Chondrocyte (in vitro differentiated cells): Measurements from ENCODE around the gene ARHGDIA. TPM values are rescaled to one million over a fixed set of nuclear protein-coding genes. Genes with fewer than 3 reads are reported as not detected.
A peak's percentile ranks its signal among the peaks of the same experiment; 100 is the strongest.

Source experiments
- DNase-seq: peaks from one replicate; pipeline ENCODE4 v3.0.0; 2021; ENCODE audit warnings: mixed read lengths, low spot score
- H3K27ac Mint-ChIP-seq: one replicate; pipeline ENCODE4 v1.8.0; 2021; ENCODE audit warnings: mild to moderate bottlenecking, moderate library complexity, mixed read lengths; ENCODE audit not compliant: unreplicated experiment
- H3K27me3 Mint-ChIP-seq: 2 replicates; pipeline ENCODE4 v1.8.0; 2021; ENCODE audit warnings: low read depth, mixed read lengths
- H3K36me3 Mint-ChIP-seq: 2 replicates; pipeline ENCODE4 v1.8.0; 2021; ENCODE audit warnings: low read depth, mixed read lengths
- H3K4me1 Mint-ChIP-seq: 2 replicates; pipeline ENCODE4 v1.8.0; 2021; ENCODE audit warnings: low read depth, mild to moderate bottlenecking, mixed read lengths
- H3K4me3 Mint-ChIP-seq: one replicate; pipeline ENCODE4 v1.8.0; 2021; ENCODE audit warnings: mild to moderate bottlenecking, moderate library complexity, mixed read lengths; ENCODE audit not compliant: unreplicated experiment
- H3K9me3 Mint-ChIP-seq: 2 replicates; pipeline ENCODE4 v1.8.0; 2021; ENCODE audit warnings: low read depth, mixed read lengths
- total RNA-seq: library from RNA; stranded (reverse); gene quantifications from 3 replicates; pipeline ENCODE4 v1.2.1, GENCODE V29; 2021
- TF ChIP-seq, protein P1 (sequence below): fragments of 200-600 bp; sonication (generic); IDR thresholded peaks from 2 replicates; pipeline ENCODE4 v1.5.0; 2021; ENCODE audit warnings: antibody characterized with exemption, mild to moderate bottlenecking, moderate library complexity

ARHGDIA gene
- total RNA-seq, 1 donor from 2014 or later = 481 TPM

DNA sequence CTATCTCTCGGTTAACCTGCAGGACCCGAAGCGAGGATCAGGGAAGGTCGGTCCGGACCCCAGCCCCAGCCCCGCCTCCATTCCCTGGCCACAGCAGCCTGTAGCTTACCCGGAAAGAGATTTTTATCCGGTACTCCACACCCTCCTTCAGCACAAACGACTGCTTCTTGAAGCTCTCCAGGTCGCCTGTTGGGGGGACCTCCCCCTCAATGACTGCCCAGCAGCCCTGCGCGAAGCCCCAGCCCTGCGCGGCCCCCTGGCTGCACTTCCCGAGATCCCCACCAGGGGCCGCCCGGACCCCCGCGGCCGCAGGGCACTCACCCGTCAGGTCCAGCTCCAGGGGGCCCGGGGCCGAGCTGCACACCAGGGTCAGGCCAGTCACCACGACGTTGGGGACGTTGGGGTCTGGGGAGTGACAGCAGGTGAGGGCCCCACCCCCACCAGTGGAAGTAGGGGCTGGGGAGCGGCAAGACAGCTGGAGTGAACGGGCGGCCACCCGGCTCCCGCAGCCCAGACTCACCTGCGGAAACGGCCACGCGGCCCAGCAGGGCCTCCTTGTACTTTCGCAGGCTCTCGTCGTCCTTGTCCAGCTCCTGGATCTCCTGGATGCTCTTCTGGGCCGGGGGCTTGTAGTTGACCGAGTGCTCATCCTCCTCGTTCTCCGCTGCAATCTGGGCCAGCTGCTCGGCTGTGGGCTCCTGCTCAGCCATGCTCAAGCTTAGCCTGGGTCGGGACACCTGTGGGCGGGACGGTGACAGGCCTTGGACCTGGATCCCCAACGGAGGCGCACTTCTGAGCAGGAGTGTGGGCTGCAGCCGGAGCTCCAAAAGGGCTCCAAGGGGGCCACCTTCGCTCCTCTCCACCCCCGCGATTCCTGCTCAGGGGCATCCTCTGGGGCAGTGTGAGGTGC is 1.7 kb downstream of the ARHGDIA start:
- peak overlapping the region; percentile 81 for H3K4me3 Mint-ChIP-seq
- peaks cover 2% of the 10 kb centered on the region for H3K36me3 Mint-ChIP-seq
- no peaks in the 10 kb centered on the region for H3K9me3 Mint-ChIP-seq
- H3K27ac Mint-ChIP-seq = peak overlapping the region; percentile 94
- H3K4me1 Mint-ChIP-seq = peaks cover 60% of the 10 kb centered on the region
- TF ChIP-seq, protein P1, sequence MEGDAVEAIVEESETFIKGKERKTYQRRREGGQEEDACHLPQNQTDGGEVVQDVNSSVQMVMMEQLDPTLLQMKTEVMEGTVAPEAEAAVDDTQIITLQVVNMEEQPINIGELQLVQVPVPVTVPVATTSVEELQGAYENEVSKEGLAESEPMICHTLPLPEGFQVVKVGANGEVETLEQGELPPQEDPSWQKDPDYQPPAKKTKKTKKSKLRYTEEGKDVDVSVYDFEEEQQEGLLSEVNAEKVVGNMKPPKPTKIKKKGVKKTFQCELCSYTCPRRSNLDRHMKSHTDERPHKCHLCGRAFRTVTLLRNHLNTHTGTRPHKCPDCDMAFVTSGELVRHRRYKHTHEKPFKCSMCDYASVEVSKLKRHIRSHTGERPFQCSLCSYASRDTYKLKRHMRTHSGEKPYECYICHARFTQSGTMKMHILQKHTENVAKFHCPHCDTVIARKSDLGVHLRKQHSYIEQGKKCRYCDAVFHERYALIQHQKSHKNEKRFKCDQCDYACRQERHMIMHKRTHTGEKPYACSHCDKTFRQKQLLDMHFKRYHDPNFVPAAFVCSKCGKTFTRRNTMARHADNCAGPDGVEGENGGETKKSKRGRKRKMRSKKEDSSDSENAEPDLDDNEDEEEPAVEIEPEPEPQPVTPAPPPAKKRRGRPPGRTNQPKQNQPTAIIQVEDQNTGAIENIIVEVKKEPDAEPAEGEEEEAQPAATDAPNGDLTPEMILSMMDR = peak; percentile 92
- no peak for DNase-seq
- H3K27me3 Mint-ChIP-seq = no peaks in the 10 kb centered on the region

DNA sequence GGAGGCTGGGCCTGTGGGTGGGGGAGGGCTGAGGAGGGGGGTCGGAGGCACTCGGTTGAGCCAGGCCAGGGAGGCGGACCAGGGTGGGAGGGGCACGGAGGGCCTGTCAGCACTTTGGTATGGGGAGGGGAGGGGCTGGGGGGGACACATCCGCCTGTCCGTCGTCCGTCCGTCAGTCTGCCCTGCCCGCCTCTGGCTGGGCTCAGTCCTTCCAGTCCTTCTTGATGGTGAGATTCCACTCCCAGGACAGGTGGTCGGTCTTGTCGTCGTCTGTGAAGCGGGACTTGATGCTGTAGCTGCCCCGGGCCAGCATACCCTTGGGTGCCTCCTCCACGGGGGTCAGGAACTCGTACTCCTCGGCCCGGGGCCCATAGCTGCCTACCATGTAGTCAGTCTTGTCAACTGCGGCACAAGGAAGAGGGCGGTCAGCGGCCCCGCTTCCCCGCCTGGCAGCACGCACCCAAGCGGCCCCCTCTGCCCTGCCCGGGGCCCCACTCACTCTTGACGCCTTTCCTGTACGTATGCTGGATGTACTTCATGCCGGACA is 2.4 kb downstream of the ARHGDIA start:
- peaks cover 66% of the 10 kb centered on the region for H3K4me1 Mint-ChIP-seq
- peak overlapping the region; percentile 94 for H3K27ac Mint-ChIP-seq
- TF ChIP-seq, protein P1 = no peak
- H3K36me3 Mint-ChIP-seq = peaks cover 2% of the 10 kb centered on the region
- DNase-seq = peak; percentile 92
- no peaks in the 10 kb centered on the region for H3K9me3 Mint-ChIP-seq
- no peaks in the 10 kb centered on the region for H3K27me3 Mint-ChIP-seq
- H3K4me3 Mint-ChIP-seq = peak overlapping the region; percentile 81

DNA sequence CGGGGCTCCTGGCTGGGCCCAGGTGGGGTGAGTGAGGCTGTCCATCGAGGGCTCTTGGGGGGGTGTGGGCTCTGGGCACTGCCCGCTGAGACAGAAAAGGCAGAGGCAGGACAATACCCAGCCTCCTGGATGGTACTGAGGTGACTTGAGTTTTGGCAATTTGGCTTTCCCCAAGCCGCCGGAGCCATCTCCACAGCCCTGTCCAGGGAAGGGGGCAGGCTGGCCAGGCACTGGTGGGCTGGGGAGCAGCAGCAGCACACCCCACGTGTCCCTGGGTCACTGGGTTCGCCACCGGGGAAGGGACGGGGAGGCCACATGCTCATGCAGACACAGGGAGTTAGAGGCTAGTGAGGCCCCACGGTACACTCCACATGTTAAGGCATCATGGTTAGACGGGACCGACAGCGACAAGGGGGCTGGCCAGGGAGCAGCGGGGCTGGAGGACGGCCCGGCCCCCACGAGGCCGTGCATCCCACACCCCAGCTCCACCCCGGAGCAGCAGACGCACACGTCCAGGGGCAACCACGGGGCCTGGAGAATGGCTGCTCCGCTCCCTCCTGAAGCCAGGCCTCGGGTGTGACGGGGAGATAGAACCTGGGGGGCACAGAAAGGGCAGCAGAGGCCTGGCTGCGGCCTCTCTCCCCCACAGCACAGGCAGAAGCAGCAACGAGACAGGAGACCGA is 3.0 kb downstream of the ARHGDIA start:
- H3K4me3 Mint-ChIP-seq = no peak overlapping the region
- no peaks in the 10 kb centered on the region for H3K9me3 Mint-ChIP-seq
- H3K4me1 Mint-ChIP-seq = peaks cover 72% of the 10 kb centered on the region
- DNase-seq = no peak
- no peaks in the 10 kb centered on the region for H3K27me3 Mint-ChIP-seq
- H3K36me3 Mint-ChIP-seq = peaks cover 2% of the 10 kb centered on the region
- TF ChIP-seq, protein P1 = no peak
- H3K27ac Mint-ChIP-seq = peak overlapping the region; percentile 94

DNA sequence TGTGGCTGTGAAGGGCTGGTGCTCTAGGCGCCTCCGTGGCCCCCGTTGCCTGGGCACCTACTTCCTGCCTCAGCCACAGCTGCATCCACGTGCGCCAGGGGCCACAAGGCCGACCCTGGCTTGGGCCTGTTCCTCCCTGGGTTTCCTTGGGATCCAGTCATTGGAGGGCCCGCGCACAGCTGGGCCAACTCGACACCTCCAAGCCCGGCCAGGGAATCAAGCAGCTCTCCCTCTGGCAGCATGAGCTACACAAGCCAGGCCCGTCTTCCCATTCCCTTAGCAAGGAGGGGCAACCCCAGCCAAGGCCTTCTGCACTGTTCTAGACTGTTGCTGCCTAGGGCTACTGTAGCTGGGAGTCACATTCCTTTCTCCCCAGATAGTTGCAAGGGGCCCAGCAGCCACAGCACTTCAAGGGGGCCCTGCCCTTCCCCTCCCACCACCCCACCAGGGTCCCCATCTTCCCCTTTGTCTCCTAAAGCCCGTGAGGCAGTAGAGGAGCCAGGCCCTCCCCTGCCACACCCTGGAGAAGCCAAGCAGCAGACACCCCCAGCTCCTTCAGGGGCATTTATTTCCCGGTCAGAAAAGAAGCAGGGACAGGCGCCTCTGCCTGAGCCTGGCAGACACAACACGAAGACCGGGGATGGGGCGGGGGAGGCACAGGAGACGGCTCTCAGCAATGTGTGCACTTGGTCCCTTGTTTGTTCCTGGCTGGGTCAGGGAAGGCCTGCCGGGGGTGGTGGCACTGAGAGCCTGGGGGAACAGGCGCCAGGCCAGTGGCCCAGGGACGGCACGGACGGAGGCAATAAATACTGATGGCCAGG is 3.8 kb downstream of the ARHGDIA start:
- H3K27me3 Mint-ChIP-seq = no peaks in the 10 kb centered on the region
- TF ChIP-seq, protein P1 = no peak

More for the DNA sequence above, 3.8 kb downstream of the ARHGDIA start:
- DNase-seq = no peak
- H3K9me3 Mint-ChIP-seq = no peaks in the 10 kb centered on the region
- H3K4me1 Mint-ChIP-seq = peaks cover 73% of the 10 kb centered on the region
- peaks cover 6% of the 10 kb centered on the region for H3K36me3 Mint-ChIP-seq
- H3K4me3 Mint-ChIP-seq = no peak overlapping the region
- H3K27ac Mint-ChIP-seq = peak overlapping the region; percentile 94
